IMR-90 (cell line): ENCODE data around the gene CCDC12. TPM values are rescaled to one million over a fixed set of nuclear protein-coding genes. Genes with fewer than 3 reads are reported as not detected.

Experiments used
- ATAC-seq: fragments of 200-7000 bp; cut with Tn5 transposase; 2 replicates; pipeline ENCODE4 v1.9.1; 2020; ENCODE audit warnings: low read depth, mild to moderate bottlenecking, moderate library complexity
- BruUV-seq: library from RNA; stranded (reverse); fragments of 400-500 nt; replicated peaks from 2 replicates; lab custom pipeline; 2021; lab: Mats Ljungman, UMichigan
- CTCF ChIA-PET: fragments of 300-600 bp; formaldehyde crosslinking; extraction: SDS; loops from one replicate; lab custom pipeline; 2021; ENCODE audit warnings: antibody characterized with exemption; lab: Yijun Ruan, JAX
- POLR2A ChIA-PET: fragments of 300-600 bp; sonication (Branson Sonifier 250); formaldehyde crosslinking; loops from one replicate; lab custom pipeline; 2022; ENCODE audit warnings: antibody characterized with exemption; ENCODE audit not compliant: unreplicated experiment; lab: Charles Lee
- DNase-seq: peaks from one replicate; pipeline ENCODE4 v3.0.0; 2013
- H2AFZ ChIP-seq: replicated peaks from 2 replicates; pipeline ENCODE3; 2013; ENCODE audit warnings: low read length, mild to moderate bottlenecking; ENCODE audit not compliant: poor library complexity
- H2AK5ac ChIP-seq: 2 replicates; pipeline ENCODE4 v1.6.1; 2013; ENCODE audit warnings: low read depth, low read length, inconsistent platforms
- H2AK9ac ChIP-seq: replicated peaks from 2 replicates; pipeline ENCODE3; 2013; ENCODE audit warnings: mild to moderate bottlenecking, low read depth, low read length, moderate library complexity; ENCODE audit not compliant: poor library complexity
- H2BK120ac ChIP-seq: 2 replicates; pipeline ENCODE4 v1.6.1; 2013; ENCODE audit warnings: low read depth, low read length, inconsistent platforms
- H2BK15ac ChIP-seq: 3 replicates; pipeline ENCODE4 v1.6.1; 2013; ENCODE audit warnings: low read depth, low read length, inconsistent platforms
- H2BK20ac ChIP-seq: 2 replicates; pipeline ENCODE4 v1.6.1; 2013; ENCODE audit warnings: low read depth, mild to moderate bottlenecking, inconsistent platforms, low read length, moderate library complexity
- H2BK5ac ChIP-seq: 2 replicates; pipeline ENCODE4 v1.6.1; 2013; ENCODE audit warnings: mild to moderate bottlenecking, low read depth, low read length, inconsistent platforms; ENCODE audit not compliant: poor library complexity, severe bottlenecking
- H3K14ac ChIP-seq: replicated peaks from 2 replicates; pipeline ENCODE4 v1.6.1; 2013; ENCODE audit warnings: low read depth, low read length, inconsistent platforms
- H3K18ac ChIP-seq: 2 replicates; pipeline ENCODE4 v1.6.1; 2013; ENCODE audit warnings: low read depth, low read length, control low read depth
- H3K23ac ChIP-seq: 2 replicates; pipeline ENCODE4 v1.6.1; 2013; ENCODE audit warnings: low read depth, low read length, inconsistent platforms
- H3K27ac ChIP-seq: 2 replicates; pipeline ENCODE4 v1.5.1; 2013; ENCODE audit warnings: mild to moderate bottlenecking, control low read depth, low read length; ENCODE audit not compliant: insufficient read depth
- H3K27me3 ChIP-seq: 2 replicates; pipeline ENCODE4 v1.6.1; 2013; ENCODE audit warnings: low read length; ENCODE audit not compliant: control insufficient read depth, insufficient read depth
- H3K36me3 ChIP-seq: 2 replicates; pipeline ENCODE4 v1.6.1; 2013; ENCODE audit warnings: low read length, mixed read lengths; ENCODE audit not compliant: control insufficient read depth, insufficient read depth
- H3K4ac ChIP-seq: 2 replicates; pipeline ENCODE4 v1.6.1; 2013; ENCODE audit warnings: low read depth, low read length, inconsistent platforms
- H3K4me1 ChIP-seq: 2 replicates; pipeline ENCODE4 v1.6.1; 2013; ENCODE audit warnings: low read length, mixed read lengths; ENCODE audit not compliant: control insufficient read depth, insufficient read depth
- H3K4me2 ChIP-seq: 2 replicates; pipeline ENCODE4 v1.6.1; 2013; ENCODE audit warnings: low read depth, mild to moderate bottlenecking, control low read depth, low read length, moderate library complexity
- H3K4me3 ChIP-seq: 2 replicates; pipeline ENCODE4 v1.5.1; 2013; ENCODE audit warnings: low read depth, mild to moderate bottlenecking, control low read depth, low read length, moderate library complexity; ENCODE audit not compliant: insufficient read depth
- H3K56ac ChIP-seq: 2 replicates; pipeline ENCODE4 v1.6.1; 2013; ENCODE audit warnings: low read length, inconsistent platforms; ENCODE audit not compliant: insufficient read depth; ENCODE audit errors: extremely low read depth
- H3K79me1 ChIP-seq, 2 experiments: 2 replicates each; pipeline ENCODE4 v1.6.1; 2013; ENCODE audit warnings: low read length in 2 of 2, inconsistent platforms in 1 of 2, low read depth in 1 of 2
- H3K9ac ChIP-seq: 2 replicates; pipeline ENCODE4 v1.6.1; 2013; ENCODE audit warnings: low read depth, low read length, control low read depth
- H3K9me1 ChIP-seq: 2 replicates; pipeline ENCODE4 v1.6.1; 2013; ENCODE audit warnings: low read length, inconsistent platforms; ENCODE audit not compliant: insufficient read depth
- H3K9me3 ChIP-seq: 2 replicates; pipeline ENCODE4 v1.6.1; 2013; ENCODE audit warnings: low read length; ENCODE audit not compliant: control insufficient read depth, insufficient read depth
- H4K20me1 ChIP-seq: 2 replicates; pipeline ENCODE4 v1.6.1; 2013; ENCODE audit warnings: low read length, inconsistent platforms; ENCODE audit not compliant: insufficient read depth
- H4K5ac ChIP-seq: 2 replicates; pipeline ENCODE4 v1.6.1; 2013; ENCODE audit warnings: mild to moderate bottlenecking, low read depth, low read length, control low read depth
- H4K8ac ChIP-seq, 2 experiments: 2 replicates each; pipeline ENCODE4 v1.6.1; 2013; ENCODE audit warnings: low read depth in 2 of 2, low read length in 2 of 2, control low read depth in 1 of 2, inconsistent platforms in 1 of 2
- H4K91ac ChIP-seq: 2 replicates; pipeline ENCODE4 v1.6.1; 2013; ENCODE audit warnings: low read depth, low read length, inconsistent platforms; ENCODE audit not compliant: insufficient read depth
- BHLHE40 ChIP-seq: fragments of 150-350 bp; IDR thresholded peaks from 2 replicates; pipeline ENCODE4 v1.6.1; 2016; ENCODE audit warnings: mild to moderate bottlenecking, low read depth, low read length
- CEBPB ChIP-seq: IDR thresholded peaks from 2 replicates; pipeline ENCODE4 v1.6.1; 2012; ENCODE audit warnings: low read depth, low read length, improper control_type of control experiment
- CHD1 ChIP-seq: IDR thresholded peaks from 2 replicates; pipeline ENCODE4 v1.6.1; 2012; ENCODE audit warnings: low read depth, low read length, improper control_type of control experiment
- CTCF ChIP-seq: conservative IDR thresholded peaks from 2 replicates; pipeline ENCODE4 v1.5.1; 2012; ENCODE audit warnings: mild to moderate bottlenecking, low read depth, low read length, improper control_type of control experiment
- ELK1 ChIP-seq: fragments of 150-350 bp; IDR thresholded peaks from 2 replicates; pipeline ENCODE4 v1.6.1; 2016; ENCODE audit warnings: low read depth, mild to moderate bottlenecking, low read length, moderate library complexity, borderline replicate concordance
- FOS ChIP-seq: fragments of 150-350 bp; IDR thresholded peaks from 2 replicates; pipeline ENCODE4 v1.6.1; 2016; ENCODE audit warnings: low read depth, low read length
- MAFK ChIP-seq: IDR thresholded peaks from 2 replicates; pipeline ENCODE4 v1.6.1; 2012; ENCODE audit warnings: low read depth, low read length, improper control_type of control experiment
- MAZ ChIP-seq: IDR thresholded peaks from 2 replicates; pipeline ENCODE4 v1.6.1; 2012; ENCODE audit warnings: low read depth, mild to moderate bottlenecking, low read length, improper control_type of control experiment, moderate library complexity, borderline replicate concordance
- MXI1 ChIP-seq: IDR thresholded peaks from 2 replicates; pipeline ENCODE4 v1.6.1; 2012; ENCODE audit warnings: low read depth, mild to moderate bottlenecking, low read length, moderate library complexity, borderline replicate concordance
- NFE2L2 ChIP-seq: fragments of 150-350 bp; IDR thresholded peaks from 2 replicates; pipeline ENCODE4 v1.6.1; 2016; ENCODE audit warnings: low read depth, mild to moderate bottlenecking, low read length
- RAD21 ChIP-seq: IDR thresholded peaks from 2 replicates; pipeline ENCODE4 v1.6.1; 2012; ENCODE audit warnings: low read length, improper control_type of control experiment
- RCOR1 ChIP-seq: IDR thresholded peaks from 2 replicates; pipeline ENCODE4 v1.6.1; 2012; ENCODE audit warnings: mild to moderate bottlenecking, low read length, improper control_type of control experiment; ENCODE audit not compliant: insufficient replicate concordance
- RFX5 ChIP-seq: IDR thresholded peaks from 2 replicates; pipeline ENCODE4 v1.8.0; 2012; ENCODE audit warnings: low read depth, mild to moderate bottlenecking, low read length, moderate library complexity
- USF2 ChIP-seq: fragments of 150-350 bp; IDR thresholded peaks from 2 replicates; pipeline ENCODE4 v1.6.1; 2017; ENCODE audit warnings: mild to moderate bottlenecking, antibody characterized with exemption, low read length, low read depth
- WGBS, 2 experiments: methylation state at CpG; one replicate each; pipeline versions ENCODE4 v1.1.5 to v1.1.7; 2013; ENCODE audit warnings: missing lambda C conversion rate in 2 of 2; ENCODE audit not compliant: insufficient read length in 1 of 2; ENCODE audit errors: extremely low coverage in 2 of 2; 5-methylcytosine and 5-hydroxymethylcytosine counted together
- dilution Hi-C: fragments of 300-500 bp; cut with HindIII; formaldehyde crosslinking; loops from one replicate; pipeline ENCODE4 v1.14.3; 2018; ENCODE audit warnings: low sequenced_read_pairs; ENCODE audit not compliant: unreplicated experiment
- in situ Hi-C: fragments of 300-500 bp; cut with MboI; formaldehyde crosslinking; loops from 3 replicates; pipeline ENCODE4 v1.14.3; 2019; ENCODE audit warnings: low sequenced_read_pairs, inconsistent platforms, mixed read lengths
- intact Hi-C: fragments of 100-400 bp; cut with micrococcal nuclease; formaldehyde crosslinking; loops from 2 replicates; pipeline ENCODE4 v1.10.0; 2022
- polyA plus RNA-seq, 3 experiments: library from polyadenylated mRNA; depleted of rRNA; stranded (reverse); fragments of >200 nt; gene quantifications; 2 replicates each; pipeline ENCODE4 v1.2.3, GENCODE V29; 2012; ENCODE audit warnings: low replicate concordance in 1 of 3
- total RNA-seq: library from RNA; depleted of rRNA; stranded (reverse); fragments of >200 nt; gene quantifications from 2 replicates; pipeline ENCODE4 v1.2.3, GENCODE V29; 2012

CCDC12 gene
- total and polyA plus RNA-seq, 2 of the 4 experiments (the other 2 are of a cell fraction), result 15.2 to 35.1 TPM

- in situ Hi-C loops (no loop called here), dilution Hi-C loops (no loop called here), intact Hi-C loops (no loop called here)
- WGBS, 2 experiments, result no CpG with 5 or more reads among the region's 1 CpG
- Histone ChIP-seq H2BK20ac (no peak overlapping the region), H3K4me3 (no peak overlapping the region), H2BK15ac (no peak overlapping the region), H3K9me3 (no peaks in the 10 kb centered on the region), H2AK9ac (no peak overlapping the region), H3K56ac (no peak overlapping the region), H3K9me1 (peaks cover 20% of the 10 kb centered on the region), H3K36me3 (peaks cover 28% of the 10 kb centered on the region), H4K91ac (no peak overlapping the region), H2BK120ac (no peak overlapping the region), H3K4me1 (peaks cover 26% of the 10 kb centered on the region), H4K20me1 (peaks cover 44% of the 10 kb centered on the region), H3K4me2 (no peak overlapping the region), H3K79me1 (peaks cover 29 to 81% of the 10 kb centered on the region in 2 experiments), H3K27me3 (no peaks in the 10 kb centered on the region), H2AFZ (no peak overlapping the region), H3K27ac (no peak overlapping the region), H3K4ac (no peak overlapping the region), H2AK5ac (no peak overlapping the region), H4K5ac (no peak overlapping the region), H3K23ac (no peak overlapping the region), H4K8ac (no peak overlapping the region), H2BK5ac (no peak overlapping the region), H3K18ac (no peak overlapping the region), H3K14ac (no peak overlapping the region), H3K9ac (no peak overlapping the region)
- TF ChIP-seq MAZ (no peak), USF2 (no peak), MXI1 (no peak), MAFK (no peak), RCOR1 (no peak), RAD21 (no peak), FOS (no peak), ELK1 (no peak), CHD1 (no peak), NFE2L2 (no peak), CEBPB (no peak), CTCF (no peak), BHLHE40 (no peak), RFX5 (no peak)
- no TSS peak for BruUV-seq
- DNase-seq (no peak), ATAC-seq (no peak)
- POLR2A ChIA-PET, result no interaction called here
- CTCF ChIA-PET, result interaction anchor here (0.7 kb wide), 1 partner anchor 10 kb away, joined by 3 read pairs; no protein-coding TSS in a partner anchor
Measured at GRCh38 chr3:46928282-46928681, 48.3 kb downstream of the CCDC12 start.
